Psoas muscle (tissue), 8 donors: Measurements from ENCODE around the gene LRBA. TPM values are rescaled to one million over a fixed set of nuclear protein-coding genes. Genes with fewer than 3 reads are reported as not detected.

ENCODE experiments used
- ATAC-seq, 4 donors: fragments of 200-7000 bp; cut with Tn5 transposase; one replicate each; pipeline ENCODE4 v1.9.1; 2020; ENCODE audit warnings: moderate library complexity in 3 of 4, mild to moderate bottlenecking in 2 of 4
- DNase-seq, 2 donors: peaks; one replicate each; pipeline ENCODE4 v3.0.0-alpha.2; 2020
- H3K27ac ChIP-seq: fragments of 200-600 bp; one replicate; pipeline ENCODE4 v1.8.0; 2022
- H3K27me3 ChIP-seq, 3 donors: fragments of 200-600 bp in 1 of 3; one replicate each; pipeline versions ENCODE4 v1.6.1 to v1.8.0; 2013 to 2022; ENCODE audit warnings: low read length in 2 of 3, mild to moderate bottlenecking in 2 of 3, moderate library complexity in 1 of 3; ENCODE audit not compliant: insufficient read depth in 3 of 3
- H3K36me3 ChIP-seq, 2 donors: fragments of 200-600 bp in 1 of 2; one replicate each; pipeline versions ENCODE4 v1.6.1 to v1.8.0; 2013 to 2022; ENCODE audit warnings: low read depth in 1 of 2, mild to moderate bottlenecking in 1 of 2, moderate library complexity in 1 of 2; ENCODE audit not compliant: insufficient read depth in 1 of 2
- H3K4me1 ChIP-seq: fragments of 200-600 bp; one replicate; pipeline ENCODE4 v1.8.0; 2022
- H3K4me3 ChIP-seq: fragments of 200-600 bp; one replicate; pipeline ENCODE4 v1.8.0; 2022; ENCODE audit warnings: mild to moderate bottlenecking
- H3K9me3 ChIP-seq: fragments of 200-600 bp; one replicate; pipeline ENCODE4 v1.8.0; 2022
- WGBS, 3 donors: extraction: QIAGEN DNeasy Blood & Tissue Kit; methylation state at CpG; one replicate each; pipeline versions ENCODE4 v1.1.6 to v1.1.7; 2013; 5-methylcytosine and 5-hydroxymethylcytosine counted together
- intact Hi-C, 2 donors: fragments of 100-400 bp; cut with DNase I; formaldehyde crosslinking; loops; one replicate each; pipeline versions ENCODE4 v1.11.0 to v1.14.2; 2022
- polyA plus RNA-seq, 3 donors: library from polyadenylated mRNA; stranded (reverse); fragments of 200-250 nt; gene quantifications; one replicate each; pipeline ENCODE4 v1.2.3, GENCODE V29; 2013
- total RNA-seq, 4 donors: library from RNA; stranded (reverse); fragmentation: NEBNext Ultra II Directional in 2 of 4; extraction: Animal tissue kit (Norgen Biotek cat#: 25700) in 2 of 4; gene quantifications; one replicate each; pipeline versions ENCODE4 v1.2.1 to v1.2.4, GENCODE V29; 2021 to 2023
- TF ChIP-seq, protein P1 (sequence below): fragments of 200-600 bp; IDR thresholded peaks from one replicate; pipeline ENCODE4 v1.8.0; 2022; ENCODE audit warnings: antibody characterized with exemption
- donor health status: healthy with polysubstance abuse.
- donor health status: DM: no; HTN: no; CAD: no; lungs with moderate emphysema.
- donor health status: Bipolar disorder and iron deficiency.
- donor health status: healthy.
- donor health status: DM: yes; HTN: yes; CAD: no.
- donor health status: DM: no; HTN: no; CAD: no.
- donor health status: DM: no; HTN: no; CAD: no.
- donor health status: DM: yes; HTN: yes; CAD: no.

LRBA gene
- total and polyA plus RNA-seq, 7 donors: 2.9 to 10.6 (median 6.4) TPM

DNA sequence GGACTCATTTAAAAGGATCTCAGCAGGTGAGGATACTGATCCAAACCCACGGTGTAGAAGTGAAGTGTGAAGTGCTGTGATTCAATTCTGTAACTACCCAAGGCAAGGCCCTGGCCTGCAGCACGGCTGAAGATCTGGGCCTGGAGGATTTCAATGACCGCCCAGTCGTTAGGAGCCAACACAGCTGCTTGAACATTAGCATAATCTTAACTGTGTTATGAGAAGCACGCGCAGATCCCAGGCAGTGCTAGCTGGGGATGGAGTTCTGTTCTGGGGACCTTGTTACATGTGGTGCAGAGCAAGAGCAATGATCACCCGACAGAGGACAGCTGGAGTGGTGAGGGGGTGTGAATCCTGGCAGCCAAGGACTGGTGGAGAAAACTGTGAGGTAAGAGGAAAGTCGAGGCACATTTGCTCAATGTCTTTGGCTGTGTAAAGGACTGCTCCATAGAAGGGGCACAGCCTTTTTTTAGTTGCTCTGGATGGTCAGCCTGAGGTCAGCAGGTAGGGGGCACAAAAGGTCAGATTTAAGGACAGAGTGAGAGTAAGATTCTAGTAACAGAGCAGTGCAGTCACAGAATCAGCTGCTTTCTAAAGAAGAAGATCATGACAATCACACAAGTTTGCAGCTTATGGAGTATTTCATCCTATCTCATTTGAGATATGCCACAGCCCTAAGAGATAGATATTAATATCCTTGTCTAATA, 755.1 kb downstream of the LRBA start:
- peaks cover 0 to 5% of the 10 kb centered on the region in 2 donors for H3K36me3 ChIP-seq
- H3K4me1 ChIP-seq: no peaks in the 10 kb centered on the region
- ATAC-seq (no peak), DNase-seq (no peak)
- H3K27me3 ChIP-seq: no peaks in the 10 kb centered on the region
- H3K27ac ChIP-seq: no peak overlapping the region
- TF ChIP-seq, protein P1, sequence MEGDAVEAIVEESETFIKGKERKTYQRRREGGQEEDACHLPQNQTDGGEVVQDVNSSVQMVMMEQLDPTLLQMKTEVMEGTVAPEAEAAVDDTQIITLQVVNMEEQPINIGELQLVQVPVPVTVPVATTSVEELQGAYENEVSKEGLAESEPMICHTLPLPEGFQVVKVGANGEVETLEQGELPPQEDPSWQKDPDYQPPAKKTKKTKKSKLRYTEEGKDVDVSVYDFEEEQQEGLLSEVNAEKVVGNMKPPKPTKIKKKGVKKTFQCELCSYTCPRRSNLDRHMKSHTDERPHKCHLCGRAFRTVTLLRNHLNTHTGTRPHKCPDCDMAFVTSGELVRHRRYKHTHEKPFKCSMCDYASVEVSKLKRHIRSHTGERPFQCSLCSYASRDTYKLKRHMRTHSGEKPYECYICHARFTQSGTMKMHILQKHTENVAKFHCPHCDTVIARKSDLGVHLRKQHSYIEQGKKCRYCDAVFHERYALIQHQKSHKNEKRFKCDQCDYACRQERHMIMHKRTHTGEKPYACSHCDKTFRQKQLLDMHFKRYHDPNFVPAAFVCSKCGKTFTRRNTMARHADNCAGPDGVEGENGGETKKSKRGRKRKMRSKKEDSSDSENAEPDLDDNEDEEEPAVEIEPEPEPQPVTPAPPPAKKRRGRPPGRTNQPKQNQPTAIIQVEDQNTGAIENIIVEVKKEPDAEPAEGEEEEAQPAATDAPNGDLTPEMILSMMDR: no peak
- no peak overlapping the region for H3K4me3 ChIP-seq
- no peaks in the 10 kb centered on the region for H3K9me3 ChIP-seq
- intact Hi-C loops: no loop called here
- 38 to 46% (median 41%) methylated on average over 8 of the region's 8 CpGs for WGBS, 3 donors

DNA sequence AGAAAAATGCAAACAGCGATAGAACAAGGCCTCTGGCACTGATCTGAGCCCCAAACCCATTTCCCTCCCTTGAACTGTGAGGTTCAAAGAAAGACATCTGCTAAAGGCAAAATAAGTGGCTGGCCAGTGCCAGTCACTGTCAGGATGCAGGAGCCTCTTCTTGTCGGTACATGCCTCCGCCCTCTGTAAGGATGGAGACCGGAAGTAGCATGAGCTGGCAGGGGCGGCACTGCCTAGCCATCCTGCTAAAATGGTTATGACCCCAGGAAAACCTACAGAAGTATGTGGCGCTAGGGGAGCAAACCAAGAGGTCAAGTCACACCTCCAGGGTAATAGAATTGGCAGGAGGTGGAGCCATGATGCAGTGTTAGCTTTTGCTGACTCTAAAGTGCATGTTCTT, 756.5 kb downstream of the LRBA start:
- no peak overlapping the region for H3K4me3 ChIP-seq
- H3K9me3 ChIP-seq: no peaks in the 10 kb centered on the region
- TF ChIP-seq, protein P1: no peak
- intact Hi-C loops: no loop called here
- no peak overlapping the region for H3K27ac ChIP-seq
- no peaks in the 10 kb centered on the region for H3K27me3 ChIP-seq
- H3K4me1 ChIP-seq: no peaks in the 10 kb centered on the region
- DNase-seq: no peak
- H3K36me3 ChIP-seq: no peaks in the 10 kb centered on the region
- ATAC-seq: no peak
- 87 to 92% (median 91%) methylated on average over 6 of the region's 6 CpGs for WGBS, 3 donors

DNA sequence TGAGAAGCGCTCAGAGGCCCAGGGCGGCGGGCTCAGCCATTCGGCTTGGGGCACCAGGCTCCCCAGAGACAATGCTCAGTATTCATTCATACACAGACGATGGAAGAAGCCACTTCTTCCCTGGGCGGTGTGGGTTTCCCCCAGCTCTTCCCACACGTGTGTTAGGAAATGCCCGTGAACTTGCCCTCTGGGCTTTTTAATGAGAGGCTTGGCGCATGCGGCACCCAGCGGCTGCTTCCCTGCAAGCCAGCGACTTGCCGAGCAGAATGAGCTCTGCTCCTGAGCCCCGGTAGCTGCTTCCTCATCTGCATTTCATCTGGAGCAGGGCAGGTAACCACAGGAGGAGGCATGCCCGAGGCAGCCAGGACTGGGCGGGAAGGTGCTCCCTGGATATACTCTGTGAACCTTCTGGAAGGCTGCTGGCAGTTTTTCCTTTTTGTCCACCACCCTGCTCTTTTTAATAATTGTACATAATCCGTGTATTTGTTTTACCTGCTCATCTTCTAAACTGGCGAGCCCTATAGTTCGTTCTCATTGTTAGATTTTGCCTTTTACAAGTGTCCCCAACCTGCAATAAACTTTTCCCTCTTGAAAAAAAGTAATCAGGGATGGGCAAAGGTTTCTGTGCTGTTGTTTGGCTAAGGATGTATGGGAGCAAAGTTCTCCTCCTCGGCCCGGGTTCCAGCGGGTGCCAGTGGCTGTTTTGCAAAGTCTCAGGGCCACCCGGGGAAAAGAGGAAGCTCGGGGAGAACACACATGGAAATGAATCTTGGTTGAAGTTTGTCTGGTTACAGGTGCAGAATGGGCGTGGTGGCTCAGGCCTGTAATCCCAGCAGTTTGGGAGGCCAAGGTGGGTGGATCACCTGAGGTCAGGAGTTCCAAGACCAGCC, 758.0 kb downstream of the LRBA start:
- Histone ChIP-seq H3K9me3 (no peaks in the 10 kb centered on the region), H3K27ac (no peak overlapping the region), H3K4me1 (no peaks in the 10 kb centered on the region), H3K36me3 (no peaks in the 10 kb centered on the region), H3K27me3 (no peaks in the 10 kb centered on the region), H3K4me3 (no peak overlapping the region)
- DNase-seq (no peak), ATAC-seq (no peak)
- intact Hi-C loops: no loop called here
- 79 to 86% (median 84%) methylated on average over 25 of the region's 25 CpGs for WGBS, 3 donors
- TF ChIP-seq, protein P1: no peak

DNA sequence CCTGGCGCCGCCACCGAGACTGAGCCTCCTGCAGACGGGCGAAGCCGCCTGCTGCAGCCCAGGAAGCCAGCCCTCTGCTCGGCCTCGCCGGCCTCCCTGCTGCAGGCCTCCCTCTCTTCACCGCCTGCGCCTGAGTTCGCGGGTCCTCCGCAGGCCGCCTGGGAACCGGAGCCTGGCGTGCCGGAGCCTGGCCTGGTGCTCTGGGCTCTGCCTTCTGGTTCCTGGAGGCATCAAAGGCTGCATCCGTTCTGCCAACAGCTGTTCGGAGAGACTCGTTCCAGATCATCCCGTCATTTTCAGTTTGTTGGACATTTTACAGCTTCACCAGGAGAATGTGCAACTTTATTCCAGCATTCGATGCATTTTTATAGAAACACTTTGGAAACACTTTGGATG, 758.9 kb downstream of the LRBA start:
- H3K27me3 ChIP-seq: no peaks in the 10 kb centered on the region
- no peaks in the 10 kb centered on the region for H3K36me3 ChIP-seq
- H3K27ac ChIP-seq: no peak overlapping the region
- WGBS, 3 donors: 53 to 65% (median 64%) methylated on average over 14 to 23 of the region's 23 CpGs
- intact Hi-C loops: no loop called here
- H3K4me1 ChIP-seq: no peaks in the 10 kb centered on the region
- TF ChIP-seq, protein P1: no peak
- DNase-seq: no peak
- H3K4me3 ChIP-seq: no peak overlapping the region
- no peaks in the 10 kb centered on the region for H3K9me3 ChIP-seq
- ATAC-seq: no peak
